HG02798 (cell line): ENCODE results near the gene SLC6A20.

Experiments
- ATAC-seq: cut with Tn5 transposase; IDR thresholded peaks from one replicate; pipeline ENCODE4 v1.9.1; 2021; ENCODE audit warnings: mild to moderate bottlenecking; ENCODE audit not compliant: unreplicated experiment, poor library complexity

SLC6A20 gene, protein sequence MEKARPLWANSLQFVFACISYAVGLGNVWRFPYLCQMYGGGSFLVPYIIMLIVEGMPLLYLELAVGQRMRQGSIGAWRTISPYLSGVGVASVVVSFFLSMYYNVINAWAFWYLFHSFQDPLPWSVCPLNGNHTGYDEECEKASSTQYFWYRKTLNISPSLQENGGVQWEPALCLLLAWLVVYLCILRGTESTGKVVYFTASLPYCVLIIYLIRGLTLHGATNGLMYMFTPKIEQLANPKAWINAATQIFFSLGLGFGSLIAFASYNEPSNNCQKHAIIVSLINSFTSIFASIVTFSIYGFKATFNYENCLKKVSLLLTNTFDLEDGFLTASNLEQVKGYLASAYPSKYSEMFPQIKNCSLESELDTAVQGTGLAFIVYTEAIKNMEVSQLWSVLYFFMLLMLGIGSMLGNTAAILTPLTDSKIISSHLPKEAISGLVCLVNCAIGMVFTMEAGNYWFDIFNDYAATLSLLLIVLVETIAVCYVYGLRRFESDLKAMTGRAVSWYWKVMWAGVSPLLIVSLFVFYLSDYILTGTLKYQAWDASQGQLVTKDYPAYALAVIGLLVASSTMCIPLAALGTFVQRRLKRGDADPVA

DNA sequence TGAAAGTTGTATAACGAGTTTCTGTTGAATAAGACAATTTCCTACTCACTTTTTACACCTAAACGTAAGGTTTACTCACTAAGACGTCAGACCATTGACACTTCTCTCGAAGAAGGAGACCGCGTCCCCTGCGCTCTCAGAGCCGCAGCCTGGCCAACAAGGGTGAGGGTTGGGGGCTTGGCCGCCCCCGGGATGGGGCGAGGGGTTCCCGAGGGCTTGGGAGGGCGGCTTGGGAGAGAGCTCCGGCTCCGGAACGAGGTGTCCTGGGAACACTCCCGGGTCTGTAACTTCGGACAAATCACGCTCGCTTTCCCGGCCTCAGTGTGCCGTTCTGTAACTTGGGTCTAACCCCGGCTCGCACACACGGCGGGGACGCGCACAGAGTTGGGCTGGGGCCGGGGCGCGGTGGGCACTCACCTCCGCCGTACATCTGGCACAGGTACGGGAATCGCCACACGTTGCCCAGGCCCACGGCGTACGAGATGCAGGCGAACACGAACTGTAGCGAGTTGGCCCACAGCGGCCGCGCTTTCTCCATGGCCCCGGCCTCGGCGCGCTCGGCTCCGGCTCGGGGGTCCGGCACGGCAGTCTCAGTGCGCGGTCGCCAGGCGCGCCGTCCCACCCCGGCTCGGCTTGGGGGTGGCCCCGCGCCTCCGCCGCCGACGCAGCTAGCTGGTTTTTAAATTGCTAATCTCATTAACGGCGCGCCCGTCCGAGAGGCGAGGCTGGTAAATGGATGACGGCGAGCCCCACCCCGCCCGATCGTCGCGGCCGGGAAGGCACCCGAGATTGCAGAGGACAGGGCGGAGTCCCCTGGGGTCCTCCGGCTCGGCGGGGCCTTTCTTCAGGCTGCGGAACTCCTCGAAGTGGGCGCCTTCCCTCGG is at the start of gene SLC6A20:
SLC6A20 (minus strand) TSS at position 655 of the 884 bp plus-strand sequence; CDS start at position 538, 117 bp downstream.
- no peak for ATAC-seq

GRCh38 chr3:45844616-45845015 is 48.3 kb upstream of the SLC6A20 start:
- no peak for ATAC-seq

DNA sequence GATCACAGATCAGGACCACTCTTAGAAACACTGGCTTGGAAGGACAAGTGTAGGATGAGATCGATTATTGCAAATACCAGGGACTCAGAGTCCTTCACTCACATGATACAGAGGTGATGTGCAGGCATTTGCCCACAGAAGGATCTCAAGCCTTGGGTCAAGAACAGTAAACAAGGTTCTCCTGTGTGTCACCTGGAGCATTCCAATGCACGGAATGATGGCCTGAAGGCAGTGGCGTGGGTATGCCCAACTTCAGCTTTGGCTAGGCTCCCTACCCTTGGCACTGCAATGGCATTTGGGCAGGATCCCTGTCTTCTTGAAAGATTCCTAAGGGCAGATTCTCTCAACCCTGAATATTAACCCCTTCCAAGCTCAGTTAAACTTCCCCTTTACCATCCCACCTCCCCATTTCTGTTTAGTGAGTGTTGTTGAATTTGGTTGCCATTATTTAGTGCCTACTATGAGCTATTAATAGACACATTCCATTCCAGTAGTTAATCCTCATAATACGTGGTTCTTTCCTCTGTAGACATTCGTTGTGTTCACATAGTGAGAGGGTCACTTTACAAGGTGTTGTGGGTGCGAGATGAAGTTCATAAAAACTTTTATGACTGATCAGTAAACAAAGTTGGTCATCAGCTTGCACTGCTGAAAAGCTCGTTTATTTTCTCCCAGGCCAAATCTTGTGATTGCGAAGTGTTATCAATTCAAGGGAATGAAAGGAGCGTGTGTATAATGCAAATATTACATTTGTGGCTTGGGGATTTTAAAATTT is 46.7 kb upstream of the SLC6A20 start:
- ATAC-seq = no peak

DNA sequence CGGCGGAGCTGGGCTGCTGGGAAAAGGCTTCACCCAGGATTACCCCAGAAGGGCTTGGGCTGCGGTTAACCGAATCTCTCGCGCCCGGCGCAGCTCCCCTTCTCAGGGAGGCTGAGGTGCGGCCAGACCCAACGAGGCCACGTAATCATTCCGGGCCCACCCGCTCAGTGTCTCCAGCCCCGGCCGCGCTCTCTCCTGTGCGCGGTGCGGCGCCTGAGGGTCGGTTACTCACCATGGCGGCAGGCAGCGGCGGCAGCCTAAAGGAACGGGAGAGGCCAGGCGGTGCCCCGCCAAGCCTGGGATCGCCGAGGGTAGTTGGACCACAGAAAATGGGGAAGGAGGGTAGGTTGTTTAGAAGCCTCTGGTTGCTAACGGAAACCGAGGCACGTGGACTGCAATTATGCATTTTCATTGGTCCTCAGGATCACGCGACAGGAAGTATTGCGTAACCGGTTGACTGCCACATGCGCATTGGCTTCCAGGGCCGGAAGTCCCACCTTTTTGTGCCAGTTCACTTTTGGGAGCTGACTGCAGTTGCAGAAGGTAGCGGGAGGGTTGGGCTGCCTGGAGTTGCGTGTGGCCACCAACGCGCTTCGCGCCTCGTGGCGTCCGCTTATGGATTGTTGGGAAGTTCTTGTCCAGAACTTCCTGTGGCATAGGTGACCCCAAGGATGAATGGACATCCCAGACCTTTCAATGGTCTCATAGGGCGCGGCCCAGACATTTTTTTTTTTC is 45.6 kb upstream of the SLC6A20 start, which contains the start of gene LZTFL1:
LZTFL1 (minus strand) TSS at position 363 of the 735 bp plus-strand sequence; CDS start at position 235, 128 bp downstream.
- ATAC-seq = peak; percentile 97

DNA sequence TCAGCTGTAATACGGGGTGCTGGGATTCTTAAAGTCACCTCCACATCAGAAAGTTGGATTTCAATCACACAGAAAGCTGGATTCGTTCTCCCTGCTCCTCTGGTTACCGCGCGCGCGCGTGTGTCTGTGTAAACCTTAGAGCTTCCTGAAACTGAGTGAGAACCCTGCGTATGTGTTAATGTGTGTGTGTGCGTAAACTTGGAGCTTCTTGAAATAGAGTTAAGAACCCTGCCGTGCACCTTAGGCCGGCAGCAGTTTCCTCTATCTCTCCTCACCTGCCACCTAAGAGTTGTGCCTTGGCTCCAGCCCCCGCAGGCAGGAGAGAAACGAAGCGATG is 45.1 kb upstream of the SLC6A20 start:
- no peak for ATAC-seq

DNA sequence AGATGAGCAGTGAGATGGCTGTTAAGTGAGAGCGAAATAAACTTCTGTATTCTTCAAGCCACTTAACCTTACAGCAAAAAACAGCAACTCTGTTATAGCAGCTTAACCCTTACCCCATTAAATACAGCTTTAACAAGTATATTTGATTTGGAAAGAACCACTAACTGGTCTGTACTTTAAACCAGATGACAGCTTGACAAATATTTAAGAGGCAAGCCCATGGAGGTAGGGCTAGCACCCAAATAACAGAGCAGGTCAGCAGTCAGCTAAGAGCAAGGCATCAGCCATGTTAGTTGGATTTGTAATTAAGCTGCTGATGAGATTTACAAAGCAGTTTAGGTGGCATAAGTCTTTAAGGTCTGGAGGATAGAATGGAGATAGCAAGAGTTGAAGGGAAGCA is 42.1 kb upstream of the SLC6A20 start:
- no peak for ATAC-seq

GRCh38 chr3:45832699-45833098 is 36.4 kb upstream of the SLC6A20 start:
- no peak for ATAC-seq

GRCh38 chr3:45830121-45830520 is 33.8 kb upstream of the SLC6A20 start:
- ATAC-seq = no peak

DNA sequence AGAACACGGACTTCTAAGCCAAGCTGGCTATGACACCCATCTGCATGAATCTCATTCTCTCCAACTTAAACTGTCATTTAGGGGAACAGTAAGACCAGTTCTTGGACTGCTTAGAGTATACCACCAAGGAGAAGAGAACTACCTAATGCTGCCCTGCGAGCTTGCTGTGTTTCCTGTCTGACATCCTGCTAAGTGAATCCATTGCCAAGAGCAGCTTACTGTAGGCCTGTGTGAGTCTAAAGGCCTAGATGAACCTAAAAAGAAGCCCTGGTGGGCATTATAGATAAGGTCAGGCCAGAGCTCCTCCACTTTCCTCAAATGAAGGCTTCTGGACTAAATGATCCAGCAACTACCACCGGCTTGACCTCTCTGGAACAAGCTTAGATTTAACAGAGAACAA is 30.6 kb upstream of the SLC6A20 start:
- ATAC-seq = no peak

DNA sequence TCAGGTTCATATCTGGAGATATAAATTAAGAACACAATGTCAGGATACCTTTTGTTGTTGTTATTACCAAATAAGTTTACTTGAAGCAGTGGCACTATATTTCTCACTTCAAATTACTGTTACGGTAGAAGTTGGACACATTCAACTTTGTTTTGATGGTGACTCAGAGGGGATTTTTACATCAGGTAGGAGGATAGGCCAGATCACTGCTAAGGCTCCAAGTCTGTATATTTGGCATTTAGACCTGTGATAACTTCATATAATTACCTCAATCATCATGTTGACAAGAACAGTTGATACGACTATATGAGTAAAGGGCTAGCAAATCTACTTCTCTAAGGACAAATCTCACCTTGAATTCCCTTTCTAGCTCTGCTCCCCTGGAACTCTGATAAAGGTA is 30.0 kb upstream of the SLC6A20 start:
- no peak for ATAC-seq

GRCh38 chr3:45821127-45821526 is 24.8 kb upstream of the SLC6A20 start:
- ATAC-seq = no peak

GRCh38 chr3:45819543-45819942 is 23.2 kb upstream of the SLC6A20 start:
- ATAC-seq = no peak

GRCh38 chr3:45817831-45818522 is 21.6 kb upstream of the SLC6A20 start:
- ATAC-seq = no peak

GRCh38 chr3:45816544-45816943 is 20.2 kb upstream of the SLC6A20 start:
- ATAC-seq = no peak

DNA sequence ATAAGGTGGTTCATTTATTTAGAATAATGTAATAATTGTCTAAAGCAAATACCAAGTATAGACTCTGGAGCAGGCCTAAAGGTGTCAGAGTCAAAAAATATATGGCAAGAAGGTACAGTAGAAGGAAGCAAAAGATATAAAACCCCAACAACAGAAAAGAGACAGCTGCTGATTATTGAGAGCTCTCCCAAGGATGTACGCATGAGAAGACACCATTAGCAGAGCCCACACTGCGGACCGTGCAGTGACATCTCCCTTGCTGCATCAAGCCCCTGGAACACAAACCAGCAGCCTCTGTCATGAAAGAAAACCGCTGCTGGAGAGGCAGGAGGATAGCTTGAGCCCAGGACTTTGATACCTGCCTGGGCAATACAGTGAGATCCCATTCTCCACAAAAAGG is 18.0 kb upstream of the SLC6A20 start:
- no peak for ATAC-seq

DNA sequence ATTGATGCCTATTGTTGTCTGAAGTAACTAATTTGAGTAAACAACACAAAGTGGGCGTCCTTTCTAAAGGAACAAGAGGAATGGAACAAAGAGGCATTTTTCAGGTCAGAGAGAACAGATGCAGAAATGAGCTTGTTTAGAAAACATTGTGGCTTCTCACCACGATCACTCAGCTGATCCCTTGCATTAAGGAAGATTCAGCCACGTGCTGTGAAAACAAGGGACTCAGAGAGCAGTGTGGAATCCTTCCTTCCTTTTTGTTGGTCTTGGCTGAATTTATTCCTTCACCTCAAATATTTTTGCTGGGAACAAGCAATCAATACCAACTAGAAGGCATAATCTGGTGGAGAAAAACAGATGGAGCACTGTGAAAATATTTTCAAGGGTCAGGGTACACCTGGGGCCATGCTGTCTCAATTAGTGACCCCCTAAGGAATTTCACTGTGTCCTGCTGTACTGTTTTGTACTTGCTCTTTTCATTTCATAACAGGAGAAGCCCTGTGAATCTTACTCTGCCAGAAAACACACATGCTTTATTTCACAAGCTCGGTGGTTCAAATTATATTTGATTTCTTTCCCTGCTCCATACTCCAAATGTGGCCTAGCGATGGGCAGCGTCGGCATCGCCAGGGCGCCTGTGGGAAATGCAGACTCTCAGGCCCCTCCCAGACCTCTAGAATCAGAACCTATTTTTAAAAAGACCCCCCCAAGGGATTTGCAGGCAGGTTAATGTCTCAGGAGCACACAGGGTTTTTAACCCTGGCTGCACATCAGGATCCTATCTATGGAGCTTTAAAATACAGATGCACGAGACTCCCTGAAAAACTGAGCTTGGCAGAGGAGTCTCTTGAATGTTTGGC is 11.6 kb upstream of the SLC6A20 start:
- ATAC-seq = no peak

GRCh38 chr3:45807133-45807532 is 10.8 kb upstream of the SLC6A20 start:
- ATAC-seq = no peak

DNA sequence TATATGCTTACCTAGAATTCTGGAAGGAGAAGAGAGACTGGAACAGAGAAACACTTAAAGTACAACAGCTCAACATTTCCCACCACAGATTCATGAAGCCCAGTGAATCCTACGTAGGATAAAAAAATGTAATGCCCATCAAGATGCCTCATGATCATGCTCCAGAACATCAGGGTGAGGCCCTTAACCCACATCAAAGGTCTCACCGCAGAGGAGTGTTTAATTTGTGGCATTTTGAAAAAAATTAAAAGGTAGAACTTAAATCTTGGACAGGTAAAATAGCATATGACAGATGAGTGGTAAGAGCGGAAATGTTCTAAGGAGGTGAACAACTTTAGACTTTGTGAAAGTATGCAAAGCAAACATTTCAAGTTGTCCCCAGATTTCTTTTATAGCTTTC is 9.7 kb upstream of the SLC6A20 start:
- no peak for ATAC-seq
